ENCODE measurements around the gene ADRA2B. TPM values are rescaled to one million over a fixed set of nuclear protein-coding genes. Genes with fewer than 3 reads are reported as not detected.

ADRA2B gene
- total RNA-seq, 1 experiment from 2014 or later = not detected

DNA sequence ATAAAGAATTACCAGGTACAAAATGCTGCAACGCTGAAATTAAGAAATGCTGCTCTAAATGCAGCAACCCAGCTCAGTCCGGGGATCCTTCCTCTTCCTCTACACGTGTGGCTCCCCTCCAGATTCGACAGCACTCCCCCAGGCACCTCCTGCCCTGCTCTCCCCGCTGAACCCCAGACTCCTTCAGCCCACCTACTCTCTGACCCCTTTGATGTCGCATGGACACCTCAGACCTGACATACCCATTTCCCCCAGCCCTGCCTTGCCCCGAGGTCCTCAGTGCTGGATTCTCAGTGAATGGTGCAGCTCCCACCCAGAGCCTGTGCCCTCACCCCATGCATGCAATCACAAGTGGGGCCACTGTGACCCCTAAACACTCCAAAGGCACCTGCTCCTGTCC is 4.6 kb upstream of the ADRA2B start:
- Histone ChIP-seq H3K36me3 (ENCODE audit: insufficient read depth, low read length, poor library complexity, severe bottlenecking) (no peaks in the 10 kb centered on the region), H3K4me3 (ENCODE audit: low read depth, low read length, poor library complexity, severe bottlenecking) (no peak overlapping the region), H3K27me3 (replicated peaks; ENCODE audit: insufficient read depth, low read depth, low read length, poor library complexity) (peaks cover 3% of the 10 kb centered on the region), H3K27ac (ENCODE audit: low read depth, low read length, poor library complexity, severe bottlenecking) (no peak overlapping the region), H3K4me1 (ENCODE audit: insufficient read depth, low read length, poor library complexity, severe bottlenecking) (no peaks in the 10 kb centered on the region), H3K9me3 (ENCODE audit: low read depth, low read length, poor library complexity, severe bottlenecking) (no peaks in the 10 kb centered on the region)
- intact Hi-C loops (cut with micrococcal nuclease; ENCODE audit: unreplicated experiment) = no loop called here
- no TSS peak for BruUV-seq (replicated peaks)
- no peak for DNase-seq (ENCODE audit: low spot score)
- ChIA-PET CTCF (no interaction called here), POLR2A (ENCODE audit: low non-redundant PET) (no interaction called here)
- TF ChIP-seq, protein P1, sequence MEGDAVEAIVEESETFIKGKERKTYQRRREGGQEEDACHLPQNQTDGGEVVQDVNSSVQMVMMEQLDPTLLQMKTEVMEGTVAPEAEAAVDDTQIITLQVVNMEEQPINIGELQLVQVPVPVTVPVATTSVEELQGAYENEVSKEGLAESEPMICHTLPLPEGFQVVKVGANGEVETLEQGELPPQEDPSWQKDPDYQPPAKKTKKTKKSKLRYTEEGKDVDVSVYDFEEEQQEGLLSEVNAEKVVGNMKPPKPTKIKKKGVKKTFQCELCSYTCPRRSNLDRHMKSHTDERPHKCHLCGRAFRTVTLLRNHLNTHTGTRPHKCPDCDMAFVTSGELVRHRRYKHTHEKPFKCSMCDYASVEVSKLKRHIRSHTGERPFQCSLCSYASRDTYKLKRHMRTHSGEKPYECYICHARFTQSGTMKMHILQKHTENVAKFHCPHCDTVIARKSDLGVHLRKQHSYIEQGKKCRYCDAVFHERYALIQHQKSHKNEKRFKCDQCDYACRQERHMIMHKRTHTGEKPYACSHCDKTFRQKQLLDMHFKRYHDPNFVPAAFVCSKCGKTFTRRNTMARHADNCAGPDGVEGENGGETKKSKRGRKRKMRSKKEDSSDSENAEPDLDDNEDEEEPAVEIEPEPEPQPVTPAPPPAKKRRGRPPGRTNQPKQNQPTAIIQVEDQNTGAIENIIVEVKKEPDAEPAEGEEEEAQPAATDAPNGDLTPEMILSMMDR (conservative IDR thresholded peaks at IDR 0.05; ENCODE audit: low read depth, low read length) = no peak
- TF ChIP-seq EZH2 (IDR thresholded peaks at IDR 0.05; ENCODE audit: borderline replicate concordance, low read depth, low read length, poor library complexity, severe bottlenecking) = no peak

- DNase-seq (ENCODE audit: low spot score) = no peak
- POLR2A ChIA-PET (ENCODE audit: low non-redundant PET) = no interaction called here
- Histone ChIP-seq H3K27ac (ENCODE audit: low read depth, low read length, poor library complexity, severe bottlenecking) (no peak overlapping the region), H3K4me3 (ENCODE audit: low read depth, low read length, poor library complexity, severe bottlenecking) (no peak overlapping the region), H3K27me3 (replicated peaks; ENCODE audit: insufficient read depth, low read depth, low read length, poor library complexity) (peaks cover 3% of the 10 kb centered on the region), H3K4me1 (ENCODE audit: insufficient read depth, low read length, poor library complexity, severe bottlenecking) (no peaks in the 10 kb centered on the region), H3K36me3 (ENCODE audit: insufficient read depth, low read length, poor library complexity, severe bottlenecking) (no peaks in the 10 kb centered on the region), H3K9me3 (ENCODE audit: low read depth, low read length, poor library complexity, severe bottlenecking) (no peaks in the 10 kb centered on the region)
- intact Hi-C loops (cut with micrococcal nuclease; ENCODE audit: unreplicated experiment) = no loop called here
- no peak for TF ChIP-seq EZH2 (IDR thresholded peaks at IDR 0.05; ENCODE audit: borderline replicate concordance, low read depth, low read length, poor library complexity, severe bottlenecking)
- TF ChIP-seq, protein P1 (conservative IDR thresholded peaks at IDR 0.05; ENCODE audit: low read depth, low read length) = no peak
- CTCF ChIA-PET = no interaction called here
- no TSS peak for BruUV-seq (replicated peaks)
Measured at GRCh38 chr2:96120091-96120720, 3.8 kb upstream of the ADRA2B start.

DNA sequence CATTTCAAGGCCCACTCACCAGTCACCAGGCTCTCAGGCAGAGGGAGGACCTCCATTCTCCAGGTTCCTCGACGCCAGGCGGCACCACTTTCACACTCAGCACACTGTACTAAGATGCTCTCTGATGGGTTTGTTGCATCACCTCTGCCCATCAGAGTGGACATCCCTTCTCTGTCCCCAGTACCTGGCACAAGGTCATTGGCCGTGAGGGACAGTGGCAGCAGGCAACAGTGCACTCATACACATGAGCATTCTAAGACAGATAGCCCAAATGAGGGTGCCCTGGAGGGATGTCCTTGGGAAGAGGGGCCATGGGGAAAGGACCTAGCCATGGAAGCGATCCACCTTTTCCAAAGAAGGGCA is 3.0 kb upstream of the ADRA2B start:
- no peaks in the 10 kb centered on the region for H3K4me1 ChIP-seq (ENCODE audit: insufficient read depth, low read length, poor library complexity, severe bottlenecking)
- no peak for DNase-seq (ENCODE audit: low spot score)
- no TSS peak for BruUV-seq (replicated peaks)
- H3K4me3 ChIP-seq (ENCODE audit: low read depth, low read length, poor library complexity, severe bottlenecking) = no peak overlapping the region
- intact Hi-C loops (cut with micrococcal nuclease; ENCODE audit: unreplicated experiment) = loop anchor here (10.0 kb wide), 1 partner anchor 55 kb away; no protein-coding TSS in a partner anchor
- H3K9me3 ChIP-seq (ENCODE audit: low read depth, low read length, poor library complexity, severe bottlenecking) = no peaks in the 10 kb centered on the region
- peaks cover 3% of the 10 kb centered on the region for H3K27me3 ChIP-seq (replicated peaks; ENCODE audit: insufficient read depth, low read depth, low read length, poor library complexity)
- no peaks in the 10 kb centered on the region for H3K36me3 ChIP-seq (ENCODE audit: insufficient read depth, low read length, poor library complexity, severe bottlenecking)
- ChIA-PET POLR2A (ENCODE audit: low non-redundant PET) (no interaction called here), CTCF (no interaction called here)
- H3K27ac ChIP-seq (ENCODE audit: low read depth, low read length, poor library complexity, severe bottlenecking) = no peak overlapping the region
- no peak for TF ChIP-seq EZH2 (IDR thresholded peaks at IDR 0.05; ENCODE audit: borderline replicate concordance, low read depth, low read length, poor library complexity, severe bottlenecking)
- TF ChIP-seq, protein P1 (conservative IDR thresholded peaks at IDR 0.05; ENCODE audit: low read depth, low read length) = no peak
